ENCODE results near the gene RAB11FIP4. TPM values are rescaled to one million over a fixed set of nuclear protein-coding genes. Genes with fewer than 3 reads are reported as not detected.

The RAB11FIP4 gene
- total RNA-seq, 4 donors from 2014 or later = 9.9 to 23.6 (median 16.1) TPM

DNA sequence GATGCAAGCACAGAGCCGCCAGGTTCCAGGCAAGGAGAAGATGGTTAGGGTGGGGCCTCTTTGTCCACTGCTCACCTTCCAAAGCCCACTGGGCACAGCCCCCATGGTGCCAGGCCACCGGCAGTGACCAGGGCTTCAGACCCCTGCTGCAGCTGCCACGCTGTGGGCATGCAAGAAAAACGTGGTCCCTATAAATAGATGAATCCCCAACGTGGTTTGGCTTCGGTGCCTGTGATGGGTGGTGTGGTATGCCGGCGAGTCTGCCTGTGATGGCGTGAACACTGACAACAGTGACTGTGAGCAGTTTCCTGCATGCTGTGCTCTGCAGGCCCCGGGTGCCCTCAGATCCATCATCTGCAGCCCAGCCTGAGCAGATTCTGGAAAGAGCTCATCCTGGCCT is 36.6 kb downstream of the RAB11FIP4 start:
- no peaks in the 10 kb centered on the region for H3K4me1 ChIP-seq
- no peak overlapping the region for H3K27ac ChIP-seq
- WGBS, 2 donors = 60 to 73% methylated on average over 6 to 9 of the region's 10 CpGs
- TF ChIP-seq POLR2A (IDR thresholded peaks at IDR 0.05) (no peak), CTCF (IDR thresholded peaks at IDR 0.05) (no peak)
- intact Hi-C loops (cut with DNase I) = no loop called here
- no peak for DNase-seq
- peaks cover 0 to 66% (median 0%) of the 10 kb centered on the region in 4 donors for H3K27me3 ChIP-seq
- H3K4me3 ChIP-seq = no peak overlapping the region
- no peaks in the 10 kb centered on the region for H3K9me3 ChIP-seq
- no peaks in the 10 kb centered on the region for H3K36me3 ChIP-seq

- intact Hi-C loops (cut with DNase I) = no loop called here
- H3K27ac ChIP-seq = no peak overlapping the region
- WGBS, 2 donors = 90 to 96% methylated on average over 4 of the region's 4 CpGs
- no peak for DNase-seq
- no peaks in the 10 kb centered on the region for H3K9me3 ChIP-seq
- no peak overlapping the region for H3K4me3 ChIP-seq
- H3K36me3 ChIP-seq = no peaks in the 10 kb centered on the region
- H3K27me3 ChIP-seq = peaks cover 0 to 70% (median 0%) of the 10 kb centered on the region in 4 donors
- TF ChIP-seq POLR2A (IDR thresholded peaks at IDR 0.05) (no peak), CTCF (IDR thresholded peaks at IDR 0.05) (no peak)
- no peaks in the 10 kb centered on the region for H3K4me1 ChIP-seq
These were observed 37.0 kb downstream of the RAB11FIP4 start for GRCh38 chr17:31428512-31428911.

- intact Hi-C loops (cut with DNase I) = loop anchor here (10.0 kb wide), 1 partner anchor 414 kb away; no protein-coding TSS in a partner anchor
These were observed 39.8 kb downstream of the RAB11FIP4 start for GRCh38 chr17:31431098-31431851.

GRCh38 chr17:31431852-31432658 is 40.6 kb downstream of the RAB11FIP4 start:
- H3K27me3 ChIP-seq = peaks cover 0 to 56% (median 0%) of the 10 kb centered on the region in 4 donors
- no peak overlapping the region for H3K27ac ChIP-seq
- H3K4me3 ChIP-seq = no peak overlapping the region
- no peaks in the 10 kb centered on the region for H3K36me3 ChIP-seq
- intact Hi-C loops (cut with DNase I) = loop anchor here (10.0 kb wide), 1 partner anchor 413 kb away; no protein-coding TSS in a partner anchor
- H3K4me1 ChIP-seq = no peaks in the 10 kb centered on the region
- no peaks in the 10 kb centered on the region for H3K9me3 ChIP-seq
- TF ChIP-seq POLR2A (IDR thresholded peaks at IDR 0.05) (no peak), CTCF (IDR thresholded peaks at IDR 0.05) (no peak)
- WGBS, 2 donors = 75 to 88% methylated on average over 8 to 9 of the region's 16 CpGs
- no peak for DNase-seq

More at GRCh38 chr17:31431098-31431851, 39.8 kb downstream of the RAB11FIP4 start:
- no peak overlapping the region for H3K27ac ChIP-seq
- peaks cover 0 to 61% (median 0%) of the 10 kb centered on the region in 4 donors for H3K27me3 ChIP-seq
- no peaks in the 10 kb centered on the region for H3K9me3 ChIP-seq
- WGBS, 2 donors = 42 to 52% methylated on average over 10 to 12 of the region's 12 CpGs
- no peaks in the 10 kb centered on the region for H3K4me1 ChIP-seq
- TF ChIP-seq POLR2A (IDR thresholded peaks at IDR 0.05) (no peak), CTCF (IDR thresholded peaks at IDR 0.05) (no peak)
- no peak overlapping the region for H3K4me3 ChIP-seq
- DNase-seq = no peak
- no peaks in the 10 kb centered on the region for H3K36me3 ChIP-seq
